Measurements from ENCODE around the gene RAD18.

The RAD18 gene

GRCh38 chr3:8954938-8955763 lies 8.1 kb downstream of the RAD18 start:
- Histone ChIP-seq H3F3A (ENCODE audit: insufficient read depth, low read length) (no peaks in the 10 kb centered on the region), H3K36me3 (replicated peaks; ENCODE audit: insufficient read depth, low read length) (0 out of 2 replicates have a peak, but pooled peaks cover 2% of the 10 kb centered on the region), H3K27ac (ENCODE audit: low read length) (no peak overlapping the region), H3K9me2 (replicated peaks; ENCODE audit: insufficient read depth, low read length) (no peaks in the 10 kb centered on the region), H3K4me3 (ENCODE audit: low read length) (no peak overlapping the region), H3K79me2 (ENCODE audit: low read length) (peaks cover 92% of the 10 kb centered on the region), H3K4me2 (ENCODE audit: low read depth, low read length) (no peak overlapping the region), H3K27me3 (replicated peaks; ENCODE audit: insufficient read depth, low read length) (no peaks in the 10 kb centered on the region; the same call in 1 of the 2 replicates), H3K9me3 (replicated peaks; ENCODE audit: insufficient read depth, low read length) (no peaks in the 10 kb centered on the region), H3K9ac (ENCODE audit: low read length) (no peak overlapping the region), H2AFZ (ENCODE audit: low read length) (no peak overlapping the region), H4K20me1 (ENCODE audit: insufficient read depth, low read length) (no peaks in the 10 kb centered on the region; the same call in 1 of the 2 replicates), H3K4me1 (ENCODE audit: low read length) (no peaks in the 10 kb centered on the region)
- DNase-seq: no peak
- no peak for TF ChIP-seq EZH2phosphoT487 (IDR thresholded peaks at IDR 0.05; ENCODE audit: low read length)

- no peak for DNase-seq
- Histone ChIP-seq H3K27me3 (replicated peaks; ENCODE audit: insufficient read depth, low read length) (no peaks in the 10 kb centered on the region; the same call in 1 of the 2 replicates), H3K4me2 (ENCODE audit: low read depth, low read length) (no peak overlapping the region), H3K79me2 (ENCODE audit: low read length) (peaks cover 85% of the 10 kb centered on the region), H3K9ac (ENCODE audit: low read length) (no peak overlapping the region), H3K4me3 (ENCODE audit: low read length) (no peak overlapping the region), H3K4me1 (ENCODE audit: low read length) (no peaks in the 10 kb centered on the region), H2AFZ (ENCODE audit: low read length) (no peak overlapping the region), H3K9me3 (replicated peaks; ENCODE audit: insufficient read depth, low read length) (no peaks in the 10 kb centered on the region), H4K20me1 (ENCODE audit: insufficient read depth, low read length) (no peaks in the 10 kb centered on the region; the same call in 1 of the 2 replicates), H3K27ac (ENCODE audit: low read length) (no peak overlapping the region), H3F3A (ENCODE audit: insufficient read depth, low read length) (no peaks in the 10 kb centered on the region), H3K9me2 (replicated peaks; ENCODE audit: insufficient read depth, low read length) (no peaks in the 10 kb centered on the region), H3K36me3 (replicated peaks; ENCODE audit: insufficient read depth, low read length) (0 out of 2 replicates have a peak, but pooled peaks cover 2% of the 10 kb centered on the region)
- TF ChIP-seq EZH2 (optimal IDR thresholded peaks at IDR 0.05; ENCODE audit: low read depth, low read length) (no peak), CTCF (IDR thresholded peaks at IDR 0.05; ENCODE audit: low read length) (no peak), EZH2phosphoT487 (IDR thresholded peaks at IDR 0.05; ENCODE audit: low read length) (no peak)
Measured at GRCh38 chr3:8953313-8953712, 10.0 kb downstream of the RAD18 start.

GRCh38 chr3:8952130-8952529 lies 11.1 kb downstream of the RAD18 start:
- no peak overlapping the region for H2AFZ ChIP-seq (ENCODE audit: low read length)
- H3K79me2 ChIP-seq (ENCODE audit: low read length): peaks cover 73% of the 10 kb centered on the region
- no peaks in the 10 kb centered on the region; the same call in 1 of the 2 replicates for H3K27me3 ChIP-seq (replicated peaks; ENCODE audit: insufficient read depth, low read length)
- H3F3A ChIP-seq (ENCODE audit: insufficient read depth, low read length): no peaks in the 10 kb centered on the region
- no peak for DNase-seq
- TF ChIP-seq EZH2phosphoT487 (IDR thresholded peaks at IDR 0.05; ENCODE audit: low read length) (no peak), CTCF (IDR thresholded peaks at IDR 0.05; ENCODE audit: low read length) (no peak)
- 0 out of 2 replicates have a peak, but pooled peaks cover 2% of the 10 kb centered on the region for H3K36me3 ChIP-seq (replicated peaks; ENCODE audit: insufficient read depth, low read length)
- H3K4me3 ChIP-seq (ENCODE audit: low read length): no peak overlapping the region
- H3K9me2 ChIP-seq (replicated peaks; ENCODE audit: insufficient read depth, low read length): no peaks in the 10 kb centered on the region
- no peak overlapping the region for H3K4me2 ChIP-seq (ENCODE audit: low read depth, low read length)
- no peak overlapping the region for H3K27ac ChIP-seq (ENCODE audit: low read length)
- H3K9ac ChIP-seq (ENCODE audit: low read length): no peak overlapping the region
- no peaks in the 10 kb centered on the region for H3K9me3 ChIP-seq (replicated peaks; ENCODE audit: insufficient read depth, low read length)
- H3K4me1 ChIP-seq (ENCODE audit: low read length): no peaks in the 10 kb centered on the region
- H4K20me1 ChIP-seq (ENCODE audit: insufficient read depth, low read length): no peaks in the 10 kb centered on the region; the same call in 1 of the 2 replicates
